Activated CD8-positive, alpha-beta memory T cell treated with anti-CD3 and anti-CD28 coated beads, Interleukin-2, amount 50 U/mL, for 24 hours (primary cell): ENCODE results near the gene PLEKHG4B.

Source experiments
- DNase-seq: peaks from one replicate; pipeline ENCODE4 v3.0.0-alpha.2; 2020; ENCODE audit errors: extremely low read depth

Gene PLEKHG4B

GRCh38 chr5:130601-131131 is 38.7 kb downstream of the PLEKHG4B start:
- DNase-seq, result no peak

GRCh38 chr5:136901-137300 is 44.9 kb downstream of the PLEKHG4B start:
- no peak for DNase-seq

GRCh38 chr5:137741-138140 is 45.8 kb downstream of the PLEKHG4B start:
- DNase-seq, result no peak

GRCh38 chr5:138936-139335 is 47.0 kb downstream of the PLEKHG4B start:
- DNase-seq, result no peak

GRCh38 chr5:139579-140442 is 47.8 kb downstream of the PLEKHG4B start:
- no peak for DNase-seq

GRCh38 chr5:140443-140829 is 48.5 kb downstream of the PLEKHG4B start:
- DNase-seq, result no peak

- no peak for DNase-seq
Observed at GRCh38 chr5:141211-141610, 49.2 kb downstream of the PLEKHG4B start.

- no peak for DNase-seq
Observed at GRCh38 chr5:141761-142160, 49.8 kb downstream of the PLEKHG4B start.

- no peak for DNase-seq
Observed at GRCh38 chr5:142246-142810, 50.4 kb downstream of the PLEKHG4B start.

GRCh38 chr5:143041-143440 is 51.1 kb downstream of the PLEKHG4B start:
- no peak for DNase-seq

- no peak for DNase-seq
Observed at GRCh38 chr5:144941-145340, 53.0 kb downstream of the PLEKHG4B start.

GRCh38 chr5:145585-146323 is 53.8 kb downstream of the PLEKHG4B start:
- no peak for DNase-seq

GRCh38 chr5:147751-148150 is 55.8 kb downstream of the PLEKHG4B start:
- no peak for DNase-seq

- DNase-seq, result no peak
Observed at GRCh38 chr5:149745-150485, 57.9 kb downstream of the PLEKHG4B start.

GRCh38 chr5:150746-151145 is 58.8 kb downstream of the PLEKHG4B start:
- DNase-seq, result no peak

- DNase-seq, result no peak
Observed at GRCh38 chr5:152077-152476, 60.1 kb downstream of the PLEKHG4B start.

GRCh38 chr5:153256-153655 is 61.3 kb downstream of the PLEKHG4B start:
- no peak for DNase-seq

GRCh38 chr5:154236-154635 is 62.3 kb downstream of the PLEKHG4B start:
- DNase-seq, result no peak

- no peak for DNase-seq
Observed at GRCh38 chr5:154826-155225, 62.9 kb downstream of the PLEKHG4B start.

GRCh38 chr5:155651-156410 is 63.9 kb downstream of the PLEKHG4B start:
- no peak for DNase-seq
